IMR-90 (cell line): ENCODE data around the gene PLCB3. TPM values are rescaled to one million over a fixed set of nuclear protein-coding genes. Genes with fewer than 3 reads are reported as not detected.

ENCODE experiments used
- MAFK ChIP-seq: IDR thresholded peaks from 2 replicates; pipeline ENCODE4 v1.6.1; 2012; ENCODE audit warnings: low read depth, low read length, improper control_type of control experiment
- MAZ ChIP-seq: IDR thresholded peaks from 2 replicates; pipeline ENCODE4 v1.6.1; 2012; ENCODE audit warnings: low read depth, mild to moderate bottlenecking, low read length, improper control_type of control experiment, moderate library complexity, borderline replicate concordance
- USF2 ChIP-seq: fragments of 150-350 bp; IDR thresholded peaks from 2 replicates; pipeline ENCODE4 v1.6.1; 2017; ENCODE audit warnings: mild to moderate bottlenecking, antibody characterized with exemption, low read length, low read depth
- microRNA-seq, 2 experiments: library from miRNA; stranded (forward) in 1 of 2; unstranded in 1 of 2; fragments of 10-50 nt in 1 of 2; fragments of <30 nt in 1 of 2; gene quantifications in 1 of 2; microRNA quantifications in 1 of 2; one replicate each; pipeline versions ENCODE3 to v1.1.0; 2013 to 2020; ENCODE audit not compliant: insufficient read depth in 1 of 2, insufficient read length in 1 of 2, unreplicated experiment in 1 of 2
- polyA plus RNA-seq, 3 experiments: library from polyadenylated mRNA; depleted of rRNA; stranded (reverse); fragments of >200 nt; gene quantifications; 2 replicates each; pipeline ENCODE4 v1.2.3, GENCODE V29; 2012; ENCODE audit warnings: low replicate concordance in 1 of 3
- small RNA-seq, 5 experiments: library from RNA; depleted of rRNA; stranded (forward); fragments of <200 nt; gene quantifications; one replicate each; pipeline ENCODE3, GENCODE V24; 2012
- total RNA-seq: library from RNA; depleted of rRNA; stranded (reverse); fragments of >200 nt; gene quantifications from 2 replicates; pipeline ENCODE4 v1.2.3, GENCODE V29; 2012; rRNA removed

Gene PLCB3
- total and polyA plus RNA-seq, 2 of the 4 experiments (the other 2 are of a cell fraction): 23.9 to 24.9 TPM

GRCh38 chr11:64317961-64318765 is 66.8 kb downstream of the PLCB3 start, which contains the start of gene PRDX5 (continued):
- 0 out of 2 replicates have a peak, but pooled peaks have one; percentile 18 for TF ChIP-seq MAZ
- TF ChIP-seq USF2: no peak
- TF ChIP-seq MAFK: no peak

Small RNA genes within 50 kb of the gene (microRNA-seq; reads per million reads assigned to microRNA genes)
- gene RF00019 (ENCODE audit: insufficient read depth, insufficient read length): not detected

Small RNA genes within 50 kb of the gene (small RNA-seq; reads per million reads assigned to genes)
- gene RF00019: 0 reads per million in 5 experiments

Other genes starting within 250 kb of the PLCB3 start
- gene FLRT1, start 215.6 kb upstream of the PLCB3 start, total RNA-seq: under 0.01 TPM in 2 replicates
- gene FLRT1, start 215.6 kb upstream of the PLCB3 start, polyA plus RNA-seq (2012; rRNA removed): 0.07 TPM in 1 of 2 replicates, not detected in the other
- 2.5 and 4.2 TPM in 2 replicates for gene MACROD1, start 85.4 kb upstream of the PLCB3 start, total RNA-seq
- gene MACROD1, start 85.4 kb upstream of the PLCB3 start, polyA plus RNA-seq (2012; rRNA removed): 9.3 and 10.9 TPM in 2 replicates
- gene STIP1, start 65.4 kb upstream of the PLCB3 start, total RNA-seq: 363 and 489 TPM in 2 replicates
- gene STIP1, start 65.4 kb upstream of the PLCB3 start, polyA plus RNA-seq (2012; rRNA removed): 189 and 201 TPM in 2 replicates
- gene FERMT3, start 44.8 kb upstream of the PLCB3 start, total RNA-seq: 0.36 and 0.56 TPM in 2 replicates
- gene FERMT3, start 44.8 kb upstream of the PLCB3 start, polyA plus RNA-seq (2012; rRNA removed): 2.3 and 2.5 TPM in 2 replicates
- 43.0 and 81.9 TPM in 2 replicates for gene TRPT1, start 25.3 kb upstream of the PLCB3 start, total RNA-seq
- 63.2 and 64.2 TPM in 2 replicates for gene TRPT1, start 25.3 kb upstream of the PLCB3 start, polyA plus RNA-seq (2012; rRNA removed)
- gene NUDT22, start 25.3 kb upstream of the PLCB3 start, total RNA-seq: 21.3 and 24.4 TPM in 2 replicates
- 44.6 and 55.3 TPM in 2 replicates for gene NUDT22, start 25.3 kb upstream of the PLCB3 start, polyA plus RNA-seq (2012; rRNA removed)
- gene DNAJC4, start 21.0 kb upstream of the PLCB3 start, total RNA-seq: 2.2 and 3.9 TPM in 2 replicates
- gene DNAJC4, start 21.0 kb upstream of the PLCB3 start, polyA plus RNA-seq (2012; rRNA removed): 22.8 and 30.3 TPM in 2 replicates
- 3.0 and 3.9 TPM in 2 replicates for gene VEGFB, start 16.9 kb upstream of the PLCB3 start, total RNA-seq
- gene VEGFB, start 16.9 kb upstream of the PLCB3 start, polyA plus RNA-seq (2012; rRNA removed): 23.9 and 25.1 TPM in 2 replicates
- 36.2 and 62.5 TPM in 2 replicates for gene FKBP2, start 10.4 kb upstream of the PLCB3 start, total RNA-seq
- gene FKBP2, start 10.4 kb upstream of the PLCB3 start, polyA plus RNA-seq (2012; rRNA removed): 68.6 and 76.4 TPM in 2 replicates
- 176 and 206 TPM in 2 replicates for gene PPP1R14B, start 4.6 kb upstream of the PLCB3 start, total RNA-seq
- 257 and 355 TPM in 2 replicates for gene PPP1R14B, start 4.6 kb upstream of the PLCB3 start, polyA plus RNA-seq (2012; rRNA removed)
- gene BAD, start 33.1 kb downstream of the PLCB3 start, total RNA-seq: 27.5 and 30.3 TPM in 2 replicates
- 68.0 and 88.6 TPM in 2 replicates for gene BAD, start 33.1 kb downstream of the PLCB3 start, polyA plus RNA-seq (2012; rRNA removed)
- 2.8 and 3.6 TPM in 2 replicates for gene GPR137, start 34.3 kb downstream of the PLCB3 start, total RNA-seq
- gene GPR137, start 34.3 kb downstream of the PLCB3 start, polyA plus RNA-seq (2012; rRNA removed): 26.0 and 31.8 TPM in 2 replicates
- gene KCNK4, start 39.8 kb downstream of the PLCB3 start, total RNA-seq: not detected in 2 replicates
- not detected in 2 replicates for gene KCNK4, start 39.8 kb downstream of the PLCB3 start, polyA plus RNA-seq (2012; rRNA removed)
- not detected in 2 replicates for gene CATSPERZ, start 48.8 kb downstream of the PLCB3 start, total RNA-seq
- gene CATSPERZ, start 48.8 kb downstream of the PLCB3 start, polyA plus RNA-seq (2012; rRNA removed): not detected in 2 replicates
- 10.2 and 10.3 TPM in 2 replicates for gene ESRRA, start 54.0 kb downstream of the PLCB3 start, total RNA-seq
- gene ESRRA, start 54.0 kb downstream of the PLCB3 start, polyA plus RNA-seq (2012; rRNA removed): 15.0 and 15.8 TPM in 2 replicates
- gene TRMT112, start 66.0 kb downstream of the PLCB3 start, total RNA-seq: 202 and 206 TPM in 2 replicates
- 173 and 206 TPM in 2 replicates for gene TRMT112, start 66.0 kb downstream of the PLCB3 start, polyA plus RNA-seq (2012; rRNA removed)
- gene PRDX5, start 66.6 kb downstream of the PLCB3 start, total RNA-seq: 120 and 160 TPM in 2 replicates
- 292 and 332 TPM in 2 replicates for gene PRDX5, start 66.6 kb downstream of the PLCB3 start, polyA plus RNA-seq (2012; rRNA removed)
- 1.3 and 1.7 TPM in 2 replicates for gene CCDC88B, start 88.7 kb downstream of the PLCB3 start, total RNA-seq
- gene CCDC88B, start 88.7 kb downstream of the PLCB3 start, polyA plus RNA-seq (2012; rRNA removed): 2.5 and 3.1 TPM in 2 replicates
- 43.3 and 52.9 TPM in 2 replicates for gene RPS6KA4, start 107.6 kb downstream of the PLCB3 start, total RNA-seq
- 38.8 and 46.7 TPM in 2 replicates for gene RPS6KA4, start 107.6 kb downstream of the PLCB3 start, polyA plus RNA-seq (2012; rRNA removed)